Psoas muscle (tissue), 8 donors: ENCODE data around the gene TSPAN1. TPM values are rescaled to one million over a fixed set of nuclear protein-coding genes. Genes with fewer than 3 reads are reported as not detected.

ENCODE experiments used
- ATAC-seq, 4 donors: fragments of 200-7000 bp; cut with Tn5 transposase; one replicate each; pipeline ENCODE4 v1.9.1; 2020; ENCODE audit warnings: moderate library complexity in 3 of 4, mild to moderate bottlenecking in 2 of 4
- DNase-seq, 2 donors: peaks; one replicate each; pipeline ENCODE4 v3.0.0-alpha.2; 2020
- H3K27ac ChIP-seq: fragments of 200-600 bp; one replicate; pipeline ENCODE4 v1.8.0; 2022
- H3K27me3 ChIP-seq, 3 donors: fragments of 200-600 bp in 1 of 3; one replicate each; pipeline versions ENCODE4 v1.6.1 to v1.8.0; 2013 to 2022; ENCODE audit warnings: low read length in 2 of 3, mild to moderate bottlenecking in 2 of 3, moderate library complexity in 1 of 3; ENCODE audit not compliant: insufficient read depth in 3 of 3
- H3K36me3 ChIP-seq, 2 donors: fragments of 200-600 bp in 1 of 2; one replicate each; pipeline versions ENCODE4 v1.6.1 to v1.8.0; 2013 to 2022; ENCODE audit warnings: low read depth in 1 of 2, mild to moderate bottlenecking in 1 of 2, moderate library complexity in 1 of 2; ENCODE audit not compliant: insufficient read depth in 1 of 2
- H3K4me1 ChIP-seq: fragments of 200-600 bp; one replicate; pipeline ENCODE4 v1.8.0; 2022
- H3K4me3 ChIP-seq: fragments of 200-600 bp; one replicate; pipeline ENCODE4 v1.8.0; 2022; ENCODE audit warnings: mild to moderate bottlenecking
- H3K9me3 ChIP-seq: fragments of 200-600 bp; one replicate; pipeline ENCODE4 v1.8.0; 2022
- CTCF ChIP-seq: fragments of 200-600 bp; IDR thresholded peaks from one replicate; pipeline ENCODE4 v1.8.0; 2022; ENCODE audit warnings: antibody characterized with exemption
- WGBS, 3 donors: extraction: QIAGEN DNeasy Blood & Tissue Kit; methylation state at CpG; one replicate each; pipeline versions ENCODE4 v1.1.6 to v1.1.7; 2013; 5-methylcytosine and 5-hydroxymethylcytosine counted together
- intact Hi-C, 2 donors: fragments of 100-400 bp; cut with DNase I; formaldehyde crosslinking; loops; one replicate each; pipeline versions ENCODE4 v1.11.0 to v1.14.2; 2022
- polyA plus RNA-seq, 3 donors: library from polyadenylated mRNA; stranded (reverse); fragments of 200-250 nt; gene quantifications; one replicate each; pipeline ENCODE4 v1.2.3, GENCODE V29; 2013
- total RNA-seq, 4 donors: library from RNA; stranded (reverse); fragmentation: NEBNext Ultra II Directional in 2 of 4; extraction: Animal tissue kit (Norgen Biotek cat#: 25700) in 2 of 4; gene quantifications; one replicate each; pipeline versions ENCODE4 v1.2.1 to v1.2.4, GENCODE V29; 2021 to 2023
- donor health status: healthy with polysubstance abuse.
- donor health status: DM: no; HTN: no; CAD: no; lungs with moderate emphysema.
- donor health status: Bipolar disorder and iron deficiency.
- donor health status: healthy.
- donor health status: DM: yes; HTN: yes; CAD: no.
- donor health status: DM: no; HTN: no; CAD: no.
- donor health status: DM: no; HTN: no; CAD: no.
- donor health status: DM: yes; HTN: yes; CAD: no.

The TSPAN1 gene
- total and polyA plus RNA-seq, 7 donors: 1.2 to 14.7 (median 4.0) TPM

- H3K4me1 ChIP-seq: no peaks in the 10 kb centered on the region
- no peaks in the 10 kb centered on the region for H3K9me3 ChIP-seq
- no peak overlapping the region for H3K4me3 ChIP-seq
- intact Hi-C loops: no loop called here
- no peaks in the 10 kb centered on the region for H3K27me3 ChIP-seq
- no peaks in the 10 kb centered on the region for H3K36me3 ChIP-seq
- WGBS, 3 donors: 68 to 79% (median 73%) methylated on average over 2 of the region's 2 CpGs
- TF ChIP-seq CTCF: no peak
- H3K27ac ChIP-seq: no peak overlapping the region
- no peak for DNase-seq
- no peak for ATAC-seq
Measured at GRCh38 chr1:46211051-46211450, 36.2 kb downstream of the TSPAN1 start.

GRCh38 chr1:46215504-46215903, 40.6 kb downstream of the TSPAN1 start:
- H3K9me3 ChIP-seq: no peaks in the 10 kb centered on the region
- TF ChIP-seq CTCF: no peak
- no peak overlapping the region for H3K4me3 ChIP-seq
- ATAC-seq: no peak
- H3K27ac ChIP-seq: no peak overlapping the region
- H3K36me3 ChIP-seq: no peaks in the 10 kb centered on the region
- DNase-seq: no peak
- H3K27me3 ChIP-seq: no peaks in the 10 kb centered on the region
- H3K4me1 ChIP-seq: no peaks in the 10 kb centered on the region
- intact Hi-C loops: no loop called here

- 87 to 89% (median 89%) methylated on average over 8 of the region's 8 CpGs for WGBS, 3 donors
- no peak for DNase-seq
- Histone ChIP-seq H3K27me3 (no peaks in the 10 kb centered on the region), H3K27ac (no peak overlapping the region), H3K36me3 (no peaks in the 10 kb centered on the region), H3K9me3 (no peaks in the 10 kb centered on the region), H3K4me3 (no peak overlapping the region), H3K4me1 (peaks cover 4% of the 10 kb centered on the region)
- no peak for TF ChIP-seq CTCF
- intact Hi-C loops: no loop called here
- ATAC-seq: no peak
Measured at GRCh38 chr1:46218443-46218842, 43.6 kb downstream of the TSPAN1 start.

GRCh38 chr1:46219551-46220520, 44.9 kb downstream of the TSPAN1 start:
- 77 to 83% (median 77%) methylated on average over 18 of the region's 18 CpGs for WGBS, 3 donors
- no peaks in the 10 kb centered on the region for H3K36me3 ChIP-seq
- intact Hi-C loops: loop anchor here in 1 of 2 donors (5.0 kb wide), 1 partner anchor 183 kb away; no protein-coding TSS in a partner anchor
- DNase-seq (no peak), ATAC-seq (no peak)
- no peak for TF ChIP-seq CTCF
- no peaks in the 10 kb centered on the region for H3K9me3 ChIP-seq
- H3K27me3 ChIP-seq: no peaks in the 10 kb centered on the region
- H3K4me1 ChIP-seq: peaks cover 4% of the 10 kb centered on the region
- no peak overlapping the region for H3K4me3 ChIP-seq
- H3K27ac ChIP-seq: no peak overlapping the region
